Esophagus squamous epithelium (tissue), 5 donors: ENCODE results near the gene ABHD15. TPM values are rescaled to one million over a fixed set of nuclear protein-coding genes. Genes with fewer than 3 reads are reported as not detected.
A peak's percentile ranks its signal among the peaks of the same experiment; 100 is the strongest.

Source experiments
- DNase-seq: peaks from one replicate; lab custom pipeline; 2025; lab: John Stamatoyannopoulos, UW
- H3K27ac ChIP-seq, 4 donors: fragments of 200-600 bp; sonication (generic); one replicate each; pipeline ENCODE4 v1.5.1; 2016 to 2019; ENCODE audit warnings: mild to moderate bottlenecking in 1 of 4
- H3K27me3 ChIP-seq, 4 donors: fragments of 200-600 bp; sonication (generic); 1 replicate in 3 of 4; 2 replicates in 1 of 4; pipeline versions ENCODE4 v1.5.1 to v1.6.0; 2017 to 2021; ENCODE audit warnings: antibody characterized with exemption in 1 of 4
- H3K36me3 ChIP-seq, 3 donors: fragments of 200-600 bp; sonication (generic); one replicate each; pipeline ENCODE4 v1.5.1; 2016 to 2019
- H3K4me1 ChIP-seq, 3 donors: fragments of 200-600 bp; sonication (generic); one replicate each; pipeline ENCODE4 v1.5.1; 2017 to 2019
- H3K4me3 ChIP-seq, 4 donors: fragments of 200-600 bp; sonication (generic); 1 replicate in 3 of 4; 2 replicates in 1 of 4; pipeline ENCODE4 v1.5.1; 2016 to 2019; ENCODE audit warnings: mild to moderate bottlenecking in 2 of 4, moderate library complexity in 1 of 4
- H3K9me3 ChIP-seq, 3 donors: fragments of 200-600 bp; sonication (generic); one replicate each; pipeline ENCODE4 v1.5.1; 2016 to 2019
- CTCF ChIP-seq, 6 experiments: fragments of 450-650 bp in 4 of 6; fragments of 200-600 bp in 2 of 6; sonication (generic) in 2 of 6; IDR thresholded peaks; one replicate each; pipeline ENCODE4 v1.5.1; 2016 to 2019; ENCODE audit warnings: antibody characterized with exemption in 6 of 6, mild to moderate bottlenecking in 4 of 6, moderate library complexity in 4 of 6
- POLR2A ChIP-seq, 4 donors: fragments of 450-650 bp; IDR thresholded peaks; one replicate each; pipeline ENCODE4 v1.6.1; 2017; ENCODE audit warnings: antibody characterized with exemption in 4 of 4, mild to moderate bottlenecking in 4 of 4, moderate library complexity in 3 of 4
- WGBS, 2 donors: methylation state at CpG; one replicate each; pipeline ENCODE4 v1.1.5; 2018; 5-methylcytosine and 5-hydroxymethylcytosine counted together
- intact Hi-C: fragments of 100-400 bp; cut with DNase I; formaldehyde crosslinking; loops from one replicate; pipeline ENCODE4 v1.15.0; 2022
- total RNA-seq, 4 donors: library from RNA; depleted of rRNA; stranded (reverse); fragments of >200 nt; gene quantifications; one replicate each; pipeline ENCODE4 v1.1.0, GENCODE V29; 2016
- donor health status: DM: yes; HTN: yes; CAD: no.

ABHD15 gene
- 1 to 10 TPM; 4.3 to 7.2 (median 5.4) TPM for total RNA-seq

- TF ChIP-seq POLR2A (IDR thresholded peaks at IDR 0.05): peak in 2 of 4 donors; percentile 66 to 70
- TF ChIP-seq CTCF (IDR thresholded peaks at IDR 0.05): peak in 2 of 6 experiments; percentile 5 to 10
- Histone ChIP-seq H3K9me3 (no peaks in the 10 kb centered on the region), H3K27me3 (no peaks in the 10 kb centered on the region), H3K36me3 (peaks cover 0 to 12% (median 0%) of the 10 kb centered on the region in 3 donors), H3K4me1 (peaks cover 14 to 79% (median 24%) of the 10 kb centered on the region in 3 donors), H3K4me3 (peak within 1 kb of the TSS; percentile 58 to 79 (median 70)), H3K27ac (peak within 1 kb of the TSS; percentile 79 to 93 (median 90))
- WGBS, 2 donors: 0% methylated on average over 9 of the region's 94 CpGs; no CpG with 5 or more reads in 1 of the 2 donors
- no peak for DNase-seq
- intact Hi-C loops: no loop called here
These were observed at the start of gene ABHD15 for GRCh38 chr17:29566473-29567303. ABHD15 (minus strand) TSS chr17:29567037; CDS start chr17:29566966, 71 bp downstream.

GRCh38 chr17:29615492-29616299 is 48.9 kb upstream of the ABHD15 start:
- Histone ChIP-seq H3K27me3 (peaks cover 0 to 35% (median 0%) of the 10 kb centered on the region in 4 donors), H3K27ac (peak overlapping the region; percentile 44 to 81 (median 60)), H3K9me3 (no peaks in the 10 kb centered on the region), H3K36me3 (no peaks in the 10 kb centered on the region), H3K4me1 (peaks cover 46 to 79% (median 57%) of the 10 kb centered on the region in 3 donors), H3K4me3 (peak overlapping the region; percentile 12 to 65 (median 42))
- 9 to 17% methylated on average over 6 to 25 of the region's 74 CpGs for WGBS, 2 donors
- DNase-seq: no peak
- intact Hi-C loops: loop anchor here (10.0 kb wide), 1 partner anchor 159 kb away; no protein-coding TSS in a partner anchor
- TF ChIP-seq POLR2A (IDR thresholded peaks at IDR 0.05): peak in 2 of 4 donors; percentile 46 to 69
- peak in 1 of 6 experiments; percentile 13 for TF ChIP-seq CTCF (IDR thresholded peaks at IDR 0.05)

- WGBS, 2 donors: 17 to 29% methylated on average over 10 to 11 of the region's 15 CpGs
- intact Hi-C loops: loop anchor here (10.0 kb wide), 1 partner anchor 160 kb away; no protein-coding TSS in a partner anchor
- Histone ChIP-seq H3K4me3 (peak overlapping the region; percentile 12 to 65 (median 42)), H3K36me3 (no peaks in the 10 kb centered on the region), H3K27ac (peak overlapping the region; percentile 43 to 81 (median 58)), H3K27me3 (peaks cover 0 to 35% (median 0%) of the 10 kb centered on the region in 4 donors), H3K9me3 (no peaks in the 10 kb centered on the region), H3K4me1 (peaks cover 46 to 74% (median 57%) of the 10 kb centered on the region in 3 donors)
- TF ChIP-seq POLR2A (IDR thresholded peaks at IDR 0.05): no peak
- TF ChIP-seq CTCF (IDR thresholded peaks at IDR 0.05): peak in 1 of 6 experiments; percentile 22
- DNase-seq: no peak
These were observed 48.2 kb upstream of the ABHD15 start for GRCh38 chr17:29615048-29615385.

- intact Hi-C loops: loop anchor here (10.0 kb wide), 1 partner anchor 160 kb away; no protein-coding TSS in a partner anchor
- Histone ChIP-seq H3K27me3 (peaks cover 0 to 34% (median 0%) of the 10 kb centered on the region in 4 donors), H3K36me3 (peaks cover 0 to under 1% (median 0%) of the 10 kb centered on the region in 3 donors), H3K9me3 (no peaks in the 10 kb centered on the region), H3K4me3 (peak overlapping the region in 1 of 4 donors; percentile 65), H3K27ac (peak overlapping the region in 2 of 4 donors; percentile 43 to 71), H3K4me1 (peaks cover 46 to 69% (median 57%) of the 10 kb centered on the region in 3 donors)
- DNase-seq: no peak
- TF ChIP-seq CTCF (IDR thresholded peaks at IDR 0.05) (no peak), POLR2A (IDR thresholded peaks at IDR 0.05) (no peak)
- 30 to 52% methylated on average over 2 to 11 of the region's 16 CpGs for WGBS, 2 donors
These were observed 47.7 kb upstream of the ABHD15 start for GRCh38 chr17:29614349-29615047.
